H9 (cell line): ENCODE measurements around the gene DSC1. TPM values are rescaled to one million over a fixed set of nuclear protein-coding genes. Genes with fewer than 3 reads are reported as not detected.

ENCODE experiments used
- DNase-seq: peaks from one replicate; pipeline ENCODE4 v3.0.0-alpha.2; 2017
- H2AFZ ChIP-seq: one replicate; pipeline ENCODE4 v1.6.1; 2013; ENCODE audit warnings: mild to moderate bottlenecking, low read length, control low read depth, moderate library complexity
- H2AK5ac ChIP-seq: 2 replicates; pipeline ENCODE4 v1.6.1; 2013; ENCODE audit warnings: low read length, control low read depth, mixed read lengths; ENCODE audit not compliant: insufficient read length
- H2BK120ac ChIP-seq: one replicate; pipeline ENCODE4 v1.6.1; 2013; ENCODE audit warnings: low read depth, mild to moderate bottlenecking, low read length, control low read depth, inconsistent platforms; ENCODE audit not compliant: poor library complexity, severe bottlenecking
- H2BK12ac ChIP-seq: 2 replicates; pipeline ENCODE4 v1.6.1; 2013; ENCODE audit warnings: low read length, control low read depth, mixed read lengths, low read depth; ENCODE audit not compliant: insufficient read length
- H2BK15ac ChIP-seq: 2 replicates; pipeline ENCODE4 v1.6.1; 2013; ENCODE audit warnings: low read depth, low read length, control low read depth
- H2BK20ac ChIP-seq: one replicate; pipeline ENCODE4 v1.6.1; 2013; ENCODE audit warnings: low read depth, mild to moderate bottlenecking, low read length, control low read depth, inconsistent platforms; ENCODE audit not compliant: poor library complexity, severe bottlenecking
- H2BK5ac ChIP-seq: 2 replicates; pipeline ENCODE4 v1.6.1; 2013; ENCODE audit warnings: low read length, control low read depth, mixed read lengths; ENCODE audit not compliant: insufficient read length
- H3K14ac ChIP-seq: 2 replicates; pipeline ENCODE4 v1.6.1; 2013; ENCODE audit warnings: low read length, control low read depth; ENCODE audit not compliant: insufficient read depth
- H3K18ac ChIP-seq: 2 replicates; pipeline ENCODE4 v1.6.1; 2013; ENCODE audit warnings: low read depth, mild to moderate bottlenecking, mixed read lengths, low read length, control low read depth; ENCODE audit not compliant: insufficient read length
- H3K23ac ChIP-seq: 2 replicates; pipeline ENCODE4 v1.6.1; 2013; ENCODE audit warnings: low read length, control low read depth, mixed read lengths, low read depth; ENCODE audit not compliant: insufficient read length
- H3K23me2 ChIP-seq: 2 replicates; pipeline ENCODE4 v1.6.1; 2013; ENCODE audit warnings: low read depth, mild to moderate bottlenecking, mixed read lengths, low read length, control low read depth; ENCODE audit not compliant: insufficient read length, poor library complexity, severe bottlenecking
- H3K27ac ChIP-seq: 2 replicates; pipeline ENCODE4 v1.5.1; 2013; ENCODE audit warnings: low read length, control low read depth, mixed read lengths, low read depth; ENCODE audit not compliant: insufficient read length
- H3K27me3 ChIP-seq: 2 replicates; pipeline ENCODE4 v1.6.1; 2013; ENCODE audit warnings: low read length, control low read depth, inconsistent platforms; ENCODE audit not compliant: insufficient read depth
- H3K4ac ChIP-seq: 2 replicates; pipeline ENCODE4 v1.6.1; 2013; ENCODE audit warnings: low read depth, mild to moderate bottlenecking, control low read depth, inconsistent platforms, low read length, moderate library complexity
- H3K4me1 ChIP-seq: 2 replicates; pipeline ENCODE4 v1.6.1; 2013; ENCODE audit warnings: low read length, control low read depth, inconsistent platforms; ENCODE audit not compliant: insufficient read depth
- H3K4me2 ChIP-seq: 2 replicates; pipeline ENCODE4 v1.6.1; 2013; ENCODE audit warnings: low read length, control low read depth, mixed read lengths; ENCODE audit not compliant: insufficient read length, insufficient read depth
- H3K56ac ChIP-seq: 2 replicates; pipeline ENCODE4 v1.6.1; 2013; ENCODE audit warnings: low read depth, mild to moderate bottlenecking, mixed read lengths, low read length, control low read depth; ENCODE audit not compliant: insufficient read length
- H3K79me1 ChIP-seq: 2 replicates; pipeline ENCODE4 v1.6.1; 2013; ENCODE audit warnings: low read depth, mild to moderate bottlenecking, moderate library complexity, low read length, control low read depth, inconsistent platforms; ENCODE audit not compliant: insufficient read depth, poor library complexity, severe bottlenecking
- H3K79me2 ChIP-seq: 2 replicates; pipeline ENCODE4 v1.6.1; 2013; ENCODE audit warnings: low read length, control low read depth, inconsistent platforms; ENCODE audit not compliant: insufficient read depth
- H3K9ac ChIP-seq: 2 replicates; pipeline ENCODE4 v1.6.1; 2013; ENCODE audit warnings: low read length, control low read depth, mixed read lengths; ENCODE audit not compliant: insufficient read length; ENCODE audit errors: extremely low read depth
- H3K9me3 ChIP-seq: one replicate; pipeline ENCODE4 v1.6.1; 2013; ENCODE audit warnings: low read depth, low read length, inconsistent platforms; ENCODE audit not compliant: control insufficient read depth
- H3T11ph ChIP-seq: one replicate; pipeline ENCODE4 v1.6.1; 2013; ENCODE audit warnings: mild to moderate bottlenecking, low read length, control low read depth, inconsistent platforms
- H4K20me1 ChIP-seq: one replicate; pipeline ENCODE4 v1.6.1; 2013; ENCODE audit not compliant: control insufficient read depth, insufficient read length, insufficient read depth
- H4K5ac ChIP-seq: 2 replicates; pipeline ENCODE4 v1.6.1; 2013; ENCODE audit warnings: low read depth, mild to moderate bottlenecking, mixed read lengths, low read length, control low read depth; ENCODE audit not compliant: insufficient read length
- H4K8ac ChIP-seq: replicated peaks from 2 replicates; pipeline ENCODE4 v1.6.1; 2013; ENCODE audit warnings: low read length, control low read depth, mixed read lengths, low read depth; ENCODE audit not compliant: insufficient read length
- H4K91ac ChIP-seq: 2 replicates; pipeline ENCODE4 v1.6.1; 2013; ENCODE audit warnings: low read depth, mild to moderate bottlenecking, moderate library complexity, mixed read lengths, low read length, control low read depth; ENCODE audit not compliant: insufficient read length
- H3K27ac Mint-ChIP-seq, 3 experiments: 2 replicates in 2 of 3; 3 replicates in 1 of 3; pipeline ENCODE4 v1.8.0; 2020 to 2021; ENCODE audit warnings: mixed read lengths in 3 of 3, mild to moderate bottlenecking in 1 of 3, moderate library complexity in 1 of 3
- H3K27me3 Mint-ChIP-seq: 2 replicates; pipeline ENCODE4 v1.8.0; 2021; ENCODE audit warnings: low read depth, mild to moderate bottlenecking, moderate library complexity, mixed read lengths
- H3K36me3 Mint-ChIP-seq, 3 experiments: 2 replicates in 2 of 3; 3 replicates in 1 of 3; pipeline ENCODE4 v1.8.0; 2020 to 2021; ENCODE audit warnings: low read depth in 3 of 3, mixed read lengths in 3 of 3; ENCODE audit not compliant: insufficient read depth in 1 of 3
- H3K4me1 Mint-ChIP-seq, 2 experiments: 2 replicates each; pipeline ENCODE4 v1.8.0; 2020; ENCODE audit warnings: mixed read lengths in 2 of 2
- H3K4me3 Mint-ChIP-seq, 2 experiments: 2 replicates in 1 of 2; 3 replicates in 1 of 2; pipeline ENCODE4 v1.8.0; 2020 to 2021; ENCODE audit warnings: mild to moderate bottlenecking in 2 of 2, mixed read lengths in 2 of 2, moderate library complexity in 1 of 2
- H3K9me3 Mint-ChIP-seq, 2 experiments: 2 replicates in 1 of 2; 3 replicates in 1 of 2; pipeline ENCODE4 v1.8.0; 2020; ENCODE audit warnings: mild to moderate bottlenecking in 2 of 2, mixed read lengths in 2 of 2, moderate library complexity in 1 of 2
- WGBS: extraction: QIAGEN DNeasy Blood & Tissue Kit; methylation state at CpG from one replicate; pipeline ENCODE4 v1.1.7; 2013; ENCODE audit warnings: missing lambda C conversion rate, low lambda C conversion rate, mixed read lengths; ENCODE audit not compliant: insufficient read length; ENCODE audit errors: extremely low coverage; 5-methylcytosine and 5-hydroxymethylcytosine counted together
- total RNA-seq: library from RNA; stranded (reverse); gene quantifications from 2 replicates; pipeline ENCODE4 v1.2.1, GENCODE V29; 2021
- TF ChIP-seq, protein P1 (sequence below): fragments of 200-600 bp; sonication (generic); conservative IDR thresholded peaks from 3 replicates; pipeline ENCODE4 v1.8.0; 2021; ENCODE audit warnings: antibody characterized with exemption, mild to moderate bottlenecking

DSC1 gene
- total RNA-seq, 1 experiment from 2014 or later = not detected

DNA sequence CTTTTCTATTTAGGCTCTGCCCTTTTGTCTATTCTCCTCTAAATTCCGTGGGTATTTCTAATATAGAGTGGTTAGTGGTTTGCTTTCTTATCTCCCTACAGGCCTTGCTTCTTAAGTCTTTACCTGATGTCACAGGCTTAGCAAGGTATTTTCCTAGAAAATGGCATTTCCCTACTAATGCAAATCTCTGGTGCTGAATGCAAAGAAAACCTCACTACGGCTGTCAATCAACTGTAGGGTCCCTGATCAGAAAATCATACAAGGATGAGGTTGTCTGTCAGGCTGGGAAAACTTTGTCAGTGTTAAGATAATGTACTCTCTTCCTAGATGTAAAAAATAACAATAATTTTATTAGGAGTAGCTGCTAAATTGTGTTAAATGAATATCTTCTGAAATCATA, 27.1 kb upstream of the DSC1 start:
- H3K4me3 Mint-ChIP-seq = no peak overlapping the region
- no peaks in the 10 kb centered on the region for H3K79me2 ChIP-seq
- H3K9me3 Mint-ChIP-seq = no peaks in the 10 kb centered on the region
- no peak overlapping the region for H2BK20ac ChIP-seq
- no peak overlapping the region for H2AFZ ChIP-seq
- no peak overlapping the region for H3K23ac ChIP-seq
- H3K9me3 ChIP-seq = no peaks in the 10 kb centered on the region
- H3K4me1 ChIP-seq = peaks cover 4% of the 10 kb centered on the region; the same call in 1 of the 2 replicates
- H4K5ac ChIP-seq = no peak overlapping the region
- H3K23me2 ChIP-seq = no peaks in the 10 kb centered on the region
- H3K18ac ChIP-seq = no peak overlapping the region
- no peak overlapping the region for H2BK120ac ChIP-seq
- no peak overlapping the region for H3K4ac ChIP-seq
- H3K9ac ChIP-seq = no peak overlapping the region
- no peaks in the 10 kb centered on the region for H3K79me1 ChIP-seq
- H2BK5ac ChIP-seq = no peak overlapping the region
- DNase-seq = no peak
- no peak overlapping the region for H4K8ac ChIP-seq
- H2BK15ac ChIP-seq = no peak overlapping the region
- no peak overlapping the region for H4K91ac ChIP-seq
- no peak overlapping the region for H3K27ac ChIP-seq
- H3T11ph ChIP-seq = no peak overlapping the region
- H4K20me1 ChIP-seq = no peaks in the 10 kb centered on the region
- H3K27me3 Mint-ChIP-seq = no peaks in the 10 kb centered on the region
- no peaks in the 10 kb centered on the region for H3K27me3 ChIP-seq
- no peaks in the 10 kb centered on the region for H3K36me3 Mint-ChIP-seq
- TF ChIP-seq, protein P1, sequence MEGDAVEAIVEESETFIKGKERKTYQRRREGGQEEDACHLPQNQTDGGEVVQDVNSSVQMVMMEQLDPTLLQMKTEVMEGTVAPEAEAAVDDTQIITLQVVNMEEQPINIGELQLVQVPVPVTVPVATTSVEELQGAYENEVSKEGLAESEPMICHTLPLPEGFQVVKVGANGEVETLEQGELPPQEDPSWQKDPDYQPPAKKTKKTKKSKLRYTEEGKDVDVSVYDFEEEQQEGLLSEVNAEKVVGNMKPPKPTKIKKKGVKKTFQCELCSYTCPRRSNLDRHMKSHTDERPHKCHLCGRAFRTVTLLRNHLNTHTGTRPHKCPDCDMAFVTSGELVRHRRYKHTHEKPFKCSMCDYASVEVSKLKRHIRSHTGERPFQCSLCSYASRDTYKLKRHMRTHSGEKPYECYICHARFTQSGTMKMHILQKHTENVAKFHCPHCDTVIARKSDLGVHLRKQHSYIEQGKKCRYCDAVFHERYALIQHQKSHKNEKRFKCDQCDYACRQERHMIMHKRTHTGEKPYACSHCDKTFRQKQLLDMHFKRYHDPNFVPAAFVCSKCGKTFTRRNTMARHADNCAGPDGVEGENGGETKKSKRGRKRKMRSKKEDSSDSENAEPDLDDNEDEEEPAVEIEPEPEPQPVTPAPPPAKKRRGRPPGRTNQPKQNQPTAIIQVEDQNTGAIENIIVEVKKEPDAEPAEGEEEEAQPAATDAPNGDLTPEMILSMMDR = no peak
- H2AK5ac ChIP-seq = no peak overlapping the region
- H2BK12ac ChIP-seq = no peak overlapping the region
- peak overlapping the region in 1 of 3 experiments; percentile 14; a peak in 1 of 7 replicates for H3K27ac Mint-ChIP-seq
- H3K14ac ChIP-seq = no peak overlapping the region
- no peak overlapping the region for H3K56ac ChIP-seq
- H3K4me2 ChIP-seq = no peak overlapping the region
- peaks cover 14 to 17% of the 10 kb centered on the region in 2 experiments for H3K4me1 Mint-ChIP-seq
- WGBS = no CpG with 5 or more reads among the region's 2 CpGs
